Measurements from ENCODE around the gene AK4.

- no peak for TF ChIP-seq POLR2A (IDR thresholded peaks at IDR 0.05)
- TF ChIP-seq CTCF (IDR thresholded peaks at IDR 0.05): no peak
These were observed 34.7 kb upstream of the AK4 start for GRCh38 chr1:65113298-65113697.
